NCI-H187 (cell line): Measurements from ENCODE around the gene CCNY.

Experiments used
- DNase-seq, 2 experiments: peaks; one replicate each; lab custom pipeline; 2025; lab: John Stamatoyannopoulos, UW

The CCNY gene

GRCh38 chr10:35581655-35582054 lies 245.3 kb downstream of the CCNY start:
- no peak for DNase-seq

DNA sequence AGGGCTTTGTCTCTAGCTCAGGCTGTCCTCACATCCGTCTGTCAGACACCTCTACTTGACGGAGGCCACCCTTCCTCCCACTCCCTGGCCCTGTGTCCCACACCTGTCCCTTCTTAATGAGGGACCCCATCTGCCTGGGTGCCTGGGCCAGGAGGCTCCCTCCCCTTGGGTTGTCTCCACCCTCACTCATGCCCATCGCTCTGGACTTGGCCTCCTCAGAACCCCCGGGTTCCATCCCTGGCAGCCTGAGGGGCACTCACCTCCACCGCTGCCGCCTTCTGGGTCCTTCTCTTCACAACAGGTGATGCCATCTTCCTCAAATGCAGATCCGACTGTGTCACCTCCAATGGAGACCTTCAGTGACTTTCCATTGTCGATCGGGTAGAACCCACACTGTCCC lies 248.6 kb downstream of the CCNY start:
- DNase-seq = no peak

- DNase-seq = no peak
Measured at GRCh38 chr10:35585356-35585755, 249.0 kb downstream of the CCNY start.

- DNase-seq = no peak
Measured at GRCh38 chr10:35585903-35586535, 249.7 kb downstream of the CCNY start.

- DNase-seq = no peak
Measured at GRCh38 chr10:35588836-35589235, 252.5 kb downstream of the CCNY start.

DNA sequence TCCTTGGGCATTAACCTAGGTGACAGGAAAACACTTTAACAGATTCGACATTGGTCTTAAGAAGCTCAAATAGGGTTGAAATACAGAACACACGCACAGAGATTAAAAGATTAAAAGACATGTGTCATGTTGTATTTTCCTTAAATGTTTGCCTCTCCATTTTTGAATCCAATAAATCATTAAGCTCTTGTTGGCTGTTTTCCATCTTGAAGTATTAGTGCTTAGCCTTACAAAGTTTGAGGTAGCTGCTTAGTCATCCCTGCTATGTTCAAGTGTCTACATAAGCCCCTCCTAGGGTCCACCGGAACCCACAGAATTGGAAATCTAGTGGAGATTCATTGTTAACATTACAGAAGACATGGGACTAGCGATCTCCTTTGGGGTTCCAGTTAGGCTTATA lies 256.1 kb downstream of the CCNY start:
- no peak for DNase-seq

- DNase-seq = no peak
Measured at GRCh38 chr10:35594115-35595079, 258.1 kb downstream of the CCNY start.

- DNase-seq = no peak
Measured at GRCh38 chr10:35595106-35595505, 258.8 kb downstream of the CCNY start.

DNA sequence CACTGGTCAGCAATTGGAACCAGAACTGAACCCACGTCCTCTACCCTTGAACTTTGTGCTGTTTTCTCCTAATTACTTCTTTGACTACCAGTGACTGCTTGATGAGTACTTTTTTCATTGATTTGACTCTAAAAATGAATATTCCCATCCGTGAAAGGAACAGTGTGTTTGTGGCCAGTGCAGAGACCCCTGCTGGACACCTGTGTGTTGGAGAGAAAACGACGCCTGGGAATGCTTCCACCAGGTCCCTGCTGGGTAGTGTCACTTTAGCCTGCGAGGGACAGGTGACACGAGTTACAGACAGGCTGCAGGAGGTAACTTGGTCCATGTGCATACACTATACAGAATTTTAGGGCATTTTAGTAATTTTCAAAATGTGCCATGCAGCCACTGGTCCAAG lies 262.1 kb downstream of the CCNY start:
- DNase-seq = no peak

DNA sequence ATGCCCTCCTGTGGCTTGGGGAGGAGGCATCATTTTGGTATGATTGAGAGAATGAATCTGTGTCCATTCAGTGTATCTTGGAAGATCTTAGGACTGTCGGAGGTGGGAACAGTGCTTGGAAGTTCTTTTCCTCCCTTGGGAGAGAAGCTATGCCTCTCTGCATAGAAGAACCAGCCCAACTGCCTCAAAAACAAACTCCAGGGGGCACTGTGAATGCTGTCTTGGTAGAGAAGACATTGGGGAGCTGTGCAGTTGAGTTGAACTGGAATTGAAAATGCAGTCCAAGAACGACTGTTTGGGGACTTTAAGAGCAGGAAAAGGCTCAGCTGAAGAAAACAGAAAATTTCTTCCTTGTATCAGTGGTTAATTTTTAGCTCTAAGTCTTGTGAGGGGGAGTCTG lies 263.9 kb downstream of the CCNY start:
- DNase-seq = no peak

GRCh38 chr10:35605191-35605590 lies 268.9 kb downstream of the CCNY start, which contains the start of gene GJD4:
TSS of gene GJD4 (plus strand) at chr10:35605341. CDS start at chr10:35605568, 227 bp downstream.
- DNase-seq = no peak

GRCh38 chr10:35606430-35606829 lies 270.1 kb downstream of the CCNY start:
- no peak for DNase-seq

GRCh38 chr10:35607475-35608327 lies 271.4 kb downstream of the CCNY start:
- no peak for DNase-seq

DNA sequence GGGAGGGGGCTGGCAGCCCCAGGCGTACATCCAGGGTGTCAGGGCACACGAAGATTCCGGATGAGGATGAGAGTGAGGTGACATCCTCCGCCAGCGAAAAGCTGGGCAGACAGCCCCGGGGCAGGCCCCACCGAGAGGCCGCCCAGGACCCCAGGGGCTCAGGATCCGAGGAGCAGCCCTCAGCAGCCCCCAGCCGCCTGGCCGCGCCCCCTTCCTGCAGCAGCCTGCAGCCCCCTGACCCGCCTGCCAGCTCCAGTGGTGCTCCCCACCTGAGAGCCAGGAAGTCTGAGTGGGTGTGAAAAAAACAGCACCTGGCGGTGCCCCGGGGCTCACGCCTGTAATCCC lies 272.0 kb downstream of the CCNY start:
- no peak for DNase-seq

- no peak for DNase-seq
Measured at GRCh38 chr10:35611750-35612149, 275.4 kb downstream of the CCNY start.

- no peak for DNase-seq
Measured at GRCh38 chr10:35612385-35613106, 276.2 kb downstream of the CCNY start.

- no peak for DNase-seq
Measured at GRCh38 chr10:35613107-35613440, 276.8 kb downstream of the CCNY start.

DNA sequence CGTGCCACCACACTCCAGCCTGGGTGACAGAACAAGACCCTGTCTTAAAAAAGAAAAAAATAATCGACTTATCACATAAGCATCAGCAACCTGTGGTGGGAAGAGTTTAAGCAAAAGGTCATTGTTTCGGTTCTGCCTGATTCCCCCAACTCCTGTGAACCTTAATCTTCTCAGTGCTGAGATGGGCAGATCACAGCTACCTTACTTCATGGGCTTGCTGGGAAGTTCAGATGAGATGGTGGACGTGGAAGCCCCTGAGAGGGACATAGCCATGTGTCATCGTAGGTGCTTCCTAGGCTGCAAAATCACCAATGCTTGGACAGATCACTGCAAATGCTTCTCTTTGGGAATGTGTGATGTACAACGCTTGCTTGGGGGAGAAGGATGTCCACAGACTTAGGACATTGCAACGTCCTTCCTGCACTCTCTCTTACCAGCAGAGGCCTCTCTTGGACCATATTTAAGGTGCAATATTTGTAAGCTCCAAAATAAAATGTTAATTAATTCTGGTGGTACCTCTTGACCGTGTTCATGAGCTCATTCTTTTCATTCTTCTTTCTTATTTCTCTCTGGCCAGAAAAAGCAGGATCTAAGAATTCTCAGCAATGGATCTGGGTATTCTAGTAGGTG lies 277.4 kb downstream of the CCNY start:
- no peak for DNase-seq

DNA sequence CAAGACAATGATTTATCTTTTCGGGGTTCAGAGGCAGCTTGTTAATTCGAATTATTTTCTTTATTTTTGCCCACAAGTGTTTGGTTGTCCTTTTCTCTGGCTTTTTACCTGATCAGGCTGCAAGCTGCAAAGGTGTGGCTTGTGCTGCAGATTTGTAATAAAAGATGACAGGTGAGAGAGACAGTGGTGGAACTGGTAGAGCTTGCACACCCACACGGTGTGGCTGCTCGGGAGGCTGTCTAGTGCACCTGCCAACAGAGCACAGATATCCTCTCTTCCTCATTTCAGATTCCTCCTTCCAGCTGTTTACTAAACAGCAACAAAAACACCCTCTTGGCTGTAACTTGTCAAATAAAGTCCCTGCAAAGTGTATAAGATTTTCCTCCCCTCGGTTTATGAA lies 278.0 kb downstream of the CCNY start:
- no peak for DNase-seq
